Central memory CD8-positive, alpha-beta T cell (primary cell): Measurements from ENCODE around the gene TBC1D5.
A peak's percentile ranks its signal among the peaks of the same experiment; 100 is the strongest.

ENCODE experiments used
- ATAC-seq: fragments of 150-1000 bp; cut with Tn5 transposase; replicated peaks from 2 replicates; pipeline ENCODE4 v1.10.0; 2022; ENCODE audit warnings: mild to moderate bottlenecking, moderate FRiP score, moderate number of reproducible peaks; ENCODE audit not compliant: poor library complexity, severe bottlenecking; ENCODE audit errors: extremely low read depth
- DNase-seq, 2 donors: peaks; one replicate each; pipeline ENCODE4 v3.0.0; 2021; ENCODE audit warnings: low spot score in 2 of 2
- H3K27ac Mint-ChIP-seq: one replicate; pipeline ENCODE4 v1.8.0; 2022; ENCODE audit warnings: low read depth, mild to moderate bottlenecking, moderate library complexity, mixed read lengths
- H3K27me3 Mint-ChIP-seq: one replicate; pipeline ENCODE4 v1.8.0; 2022; ENCODE audit warnings: mixed read lengths
- H3K36me3 Mint-ChIP-seq: one replicate; pipeline ENCODE4 v1.8.0; 2022; ENCODE audit warnings: mild to moderate bottlenecking, moderate library complexity, mixed read lengths; ENCODE audit not compliant: insufficient read depth
- H3K4me1 Mint-ChIP-seq: one replicate; pipeline ENCODE4 v1.8.0; 2022; ENCODE audit warnings: mixed read lengths
- H3K4me3 Mint-ChIP-seq: one replicate; pipeline ENCODE4 v1.8.0; 2022; ENCODE audit warnings: mild to moderate bottlenecking, moderate library complexity, mixed read lengths
- H3K9me3 Mint-ChIP-seq: one replicate; pipeline ENCODE4 v1.8.0; 2022; ENCODE audit warnings: mixed read lengths

The TBC1D5 gene

DNA sequence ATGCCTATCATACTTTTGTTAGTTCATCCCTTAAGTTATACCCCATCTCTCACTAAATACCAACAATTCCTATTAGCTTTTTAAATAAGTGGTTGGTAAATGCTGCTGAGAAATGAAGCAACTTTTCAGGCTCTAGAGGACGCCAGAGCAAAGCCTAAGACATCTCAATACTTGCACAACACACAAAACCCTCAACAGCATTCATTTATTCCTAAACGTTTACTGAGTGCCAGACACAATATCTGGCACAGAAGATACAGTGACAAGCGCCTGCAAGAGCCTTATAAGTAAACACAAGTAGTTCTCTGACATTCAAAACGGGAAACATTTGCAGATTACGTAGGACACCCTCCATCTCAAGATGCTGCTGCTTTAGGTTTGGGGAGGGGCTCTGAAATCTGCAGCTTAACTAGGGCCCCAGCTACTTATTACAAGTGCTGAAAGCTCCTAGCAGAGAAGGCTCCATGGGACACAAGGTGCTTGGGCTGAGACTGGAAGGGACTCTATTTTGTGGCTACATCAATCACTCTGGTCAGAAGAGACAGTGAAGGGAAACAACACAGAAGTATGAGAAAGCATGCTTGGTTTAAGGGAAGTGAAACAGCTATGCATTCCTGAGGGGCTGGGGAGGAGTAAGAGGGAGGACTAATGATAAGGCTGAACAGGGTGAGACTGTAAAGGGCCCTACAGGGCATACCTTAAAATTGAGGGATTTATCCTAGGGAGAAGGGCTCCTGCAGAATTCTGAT lies 546.4 kb downstream of the TBC1D5 start:
- Mint-ChIP-seq H3K27me3 (no peaks in the 10 kb centered on the region), H3K4me3 (no peak overlapping the region), H3K4me1 (peaks cover 14% of the 10 kb centered on the region), H3K9me3 (no peaks in the 10 kb centered on the region), H3K27ac (no peak overlapping the region), H3K36me3 (no peaks in the 10 kb centered on the region)
- no peak for ATAC-seq
- no peak for DNase-seq

DNA sequence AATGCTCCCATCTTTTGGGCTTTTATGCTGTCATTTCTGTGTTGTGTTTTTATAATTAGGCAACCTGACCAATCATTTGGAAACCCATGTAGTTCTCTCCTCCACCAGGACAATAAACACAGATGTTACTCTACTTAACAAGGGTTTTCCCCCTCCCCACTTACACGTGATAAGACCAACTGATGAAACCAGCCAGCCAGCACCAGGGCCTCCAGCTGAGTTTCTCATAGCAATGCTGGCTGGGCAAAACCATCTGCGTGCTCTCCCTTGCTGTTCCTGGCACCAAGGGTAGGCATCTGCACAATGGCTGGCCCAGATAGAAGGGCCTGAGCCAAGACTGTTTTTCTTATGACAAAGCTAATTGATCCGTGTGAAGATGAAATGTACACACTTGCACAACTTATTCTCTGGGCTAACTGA lies 547.2 kb downstream of the TBC1D5 start:
- Mint-ChIP-seq H3K27me3 (no peaks in the 10 kb centered on the region), H3K4me3 (no peak overlapping the region), H3K27ac (peak overlapping the region; percentile 52), H3K36me3 (no peaks in the 10 kb centered on the region), H3K4me1 (peaks cover 22% of the 10 kb centered on the region), H3K9me3 (no peaks in the 10 kb centered on the region)
- no peak for ATAC-seq
- no peak for DNase-seq

DNA sequence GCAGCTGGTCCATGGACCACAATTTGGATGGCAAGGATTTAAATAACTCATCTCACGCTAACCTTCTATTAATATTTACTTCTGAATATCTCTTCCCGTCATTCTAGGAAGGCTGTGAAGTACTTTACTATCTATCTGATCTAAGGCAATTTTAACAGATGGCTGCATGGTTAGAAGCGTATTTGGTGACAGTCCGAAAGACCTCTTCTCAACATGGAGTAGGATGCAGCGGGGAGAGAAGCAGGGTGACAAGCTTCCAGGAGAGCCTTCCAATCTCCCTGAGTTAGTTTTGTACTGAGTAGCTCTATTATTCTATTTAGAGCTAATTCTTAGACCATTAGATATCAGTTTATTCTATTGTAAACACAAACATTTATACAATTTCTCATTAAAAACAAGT lies 548.3 kb downstream of the TBC1D5 start:
- DNase-seq, result no peak
- no peak overlapping the region for H3K4me3 Mint-ChIP-seq
- H3K27me3 Mint-ChIP-seq, result no peaks in the 10 kb centered on the region
- no peak overlapping the region for H3K27ac Mint-ChIP-seq
- H3K9me3 Mint-ChIP-seq, result no peaks in the 10 kb centered on the region
- H3K36me3 Mint-ChIP-seq, result no peaks in the 10 kb centered on the region
- no peak for ATAC-seq
- H3K4me1 Mint-ChIP-seq, result peaks cover 26% of the 10 kb centered on the region

DNA sequence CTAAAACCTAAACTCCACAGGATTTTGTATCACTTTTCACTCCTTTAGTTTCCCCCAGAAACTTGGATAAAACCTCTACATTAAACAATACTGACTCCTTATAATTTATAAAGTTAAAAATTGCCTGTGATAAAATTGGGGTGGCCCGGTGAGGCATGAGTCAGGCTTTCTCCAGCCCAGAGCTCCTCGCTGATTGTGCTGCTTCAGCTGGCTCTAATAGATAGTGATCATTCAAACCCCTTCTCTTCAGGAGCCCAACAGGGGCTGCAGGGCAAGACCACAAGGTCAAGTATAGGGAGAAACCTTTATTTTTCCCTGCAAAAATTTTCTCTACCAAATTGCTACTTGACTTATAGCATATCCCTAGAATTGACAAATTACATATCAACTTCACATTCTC lies 549.4 kb downstream of the TBC1D5 start:
- Mint-ChIP-seq H3K27ac (no peak overlapping the region), H3K27me3 (no peaks in the 10 kb centered on the region), H3K4me1 (peaks cover 26% of the 10 kb centered on the region), H3K36me3 (peaks cover 2% of the 10 kb centered on the region), H3K4me3 (no peak overlapping the region), H3K9me3 (no peaks in the 10 kb centered on the region)
- DNase-seq (no peak), ATAC-seq (no peak)

DNA sequence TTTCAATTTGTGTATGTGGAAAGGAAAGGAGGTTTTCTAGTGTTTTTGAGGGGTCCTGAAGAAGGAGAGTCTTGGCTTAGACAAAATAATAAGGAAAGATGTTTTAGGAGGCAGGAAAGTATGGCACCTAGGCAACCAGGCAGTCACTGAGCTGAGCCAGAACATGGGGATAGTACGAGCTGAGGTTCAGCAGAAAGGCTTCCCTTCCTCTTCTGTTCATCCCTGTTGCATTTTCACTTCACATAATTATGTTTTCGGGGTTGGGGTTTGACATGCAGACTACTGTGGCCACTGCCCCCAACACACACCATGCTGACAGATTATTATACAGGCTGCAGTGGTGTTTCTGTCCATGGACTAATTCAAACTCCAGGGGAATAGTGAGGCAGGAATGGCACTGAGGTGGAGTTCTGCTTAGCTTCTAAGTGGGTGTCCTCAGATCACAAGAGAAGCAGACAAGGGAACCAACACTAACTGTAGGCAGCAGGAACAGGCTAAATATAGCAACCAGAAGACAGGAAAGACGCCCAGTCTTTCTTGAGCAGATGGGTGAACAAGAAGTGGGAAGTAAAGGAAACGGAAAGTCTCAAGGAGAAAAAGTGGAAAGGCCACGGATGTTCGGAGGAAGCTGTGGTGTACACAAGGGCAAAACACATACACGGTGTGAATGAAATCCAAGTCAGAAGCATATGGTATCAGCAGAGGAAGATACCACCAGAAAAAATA lies 551.9 kb downstream of the TBC1D5 start:
- Mint-ChIP-seq H3K27me3 (no peaks in the 10 kb centered on the region), H3K4me1 (peaks cover 20% of the 10 kb centered on the region), H3K27ac (peak overlapping the region; percentile 35), H3K9me3 (no peaks in the 10 kb centered on the region), H3K4me3 (peak overlapping the region; percentile 4), H3K36me3 (peaks cover 2% of the 10 kb centered on the region)
- no peak for ATAC-seq
- DNase-seq, result no peak

DNA sequence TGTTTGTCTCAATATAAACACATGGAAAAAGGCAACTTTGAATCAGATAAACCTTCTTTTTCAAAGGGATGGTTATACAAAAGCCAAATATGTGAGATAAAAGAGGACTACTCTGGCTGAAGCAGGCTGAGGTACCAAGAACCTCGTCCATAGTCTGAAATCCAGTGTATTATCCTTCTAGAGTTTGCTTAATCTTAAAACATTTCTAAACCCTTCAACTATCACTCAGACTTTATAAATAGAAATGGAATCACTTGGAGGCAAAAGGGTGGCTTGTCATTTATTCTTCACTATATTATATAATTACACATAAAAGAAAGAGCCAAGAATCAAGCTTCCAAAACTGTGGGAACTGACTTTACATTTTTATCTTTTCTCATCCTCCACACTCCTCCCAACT lies 554.1 kb downstream of the TBC1D5 start:
- H3K36me3 Mint-ChIP-seq, result peaks cover 4% of the 10 kb centered on the region
- peaks cover 21% of the 10 kb centered on the region for H3K4me1 Mint-ChIP-seq
- no peak overlapping the region for H3K27ac Mint-ChIP-seq
- H3K27me3 Mint-ChIP-seq, result no peaks in the 10 kb centered on the region
- DNase-seq (no peak), ATAC-seq (no peak)
- H3K9me3 Mint-ChIP-seq, result no peaks in the 10 kb centered on the region
- H3K4me3 Mint-ChIP-seq, result no peak overlapping the region

DNA sequence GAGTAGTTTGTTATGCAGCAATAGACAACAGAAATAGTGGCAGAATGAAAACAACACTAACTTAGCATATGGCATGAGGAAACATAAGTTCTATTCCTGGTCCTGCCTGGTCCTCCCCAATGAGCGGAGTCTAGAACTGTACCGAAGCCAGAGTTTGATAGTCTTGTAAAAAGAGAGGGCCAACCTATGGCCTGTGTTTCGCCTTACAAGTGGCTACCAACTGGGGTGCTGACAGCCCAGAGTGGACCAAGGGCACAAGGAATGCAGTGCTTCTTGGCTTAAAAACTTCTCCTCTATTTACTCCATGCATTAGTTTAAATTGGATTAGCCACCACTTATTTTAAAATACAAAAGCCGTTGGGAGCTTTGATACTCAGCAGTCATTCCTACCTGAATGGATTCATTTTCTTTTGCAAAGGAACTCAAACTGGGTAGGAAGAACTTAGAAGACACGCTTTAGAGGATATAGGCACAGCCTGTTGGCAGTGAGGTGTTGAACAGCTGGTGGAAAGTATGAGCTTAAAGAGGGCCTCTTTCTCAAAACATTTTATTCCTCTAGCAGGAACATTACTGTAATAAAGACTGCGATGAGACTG lies 554.7 kb downstream of the TBC1D5 start:
- no peaks in the 10 kb centered on the region for H3K27me3 Mint-ChIP-seq
- H3K4me3 Mint-ChIP-seq, result no peak overlapping the region
- no peak overlapping the region for H3K27ac Mint-ChIP-seq
- ATAC-seq (no peak), DNase-seq (no peak)
- H3K9me3 Mint-ChIP-seq, result no peaks in the 10 kb centered on the region
- peaks cover 4% of the 10 kb centered on the region for H3K36me3 Mint-ChIP-seq
- H3K4me1 Mint-ChIP-seq, result peaks cover 28% of the 10 kb centered on the region

DNA sequence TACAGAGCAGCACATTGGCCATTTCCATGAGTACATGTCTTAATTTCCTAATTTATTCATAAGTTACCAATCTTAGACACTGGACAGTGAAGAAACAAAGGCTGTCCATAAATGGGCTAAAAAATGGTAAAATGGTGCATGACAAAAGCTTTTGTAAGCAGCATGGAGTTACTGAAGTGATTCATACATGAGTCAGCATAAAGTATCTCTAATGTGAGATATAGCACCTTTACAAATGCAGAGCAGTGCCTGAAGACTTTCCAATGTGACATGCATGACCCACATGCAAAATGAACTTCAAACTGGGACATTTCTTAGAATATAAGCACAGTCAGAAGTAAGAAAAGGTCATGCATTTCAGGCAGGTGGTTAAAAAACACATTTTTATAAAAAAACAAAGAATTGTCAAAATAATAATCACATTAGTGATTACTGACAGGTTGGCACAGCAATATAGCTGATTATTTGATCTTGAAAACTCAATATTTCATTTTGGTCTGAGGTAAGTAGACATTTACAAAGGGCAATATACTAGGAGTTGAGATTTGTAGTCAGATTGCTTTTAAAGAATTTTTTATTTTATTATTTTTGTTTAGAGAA lies 558.4 kb downstream of the TBC1D5 start:
- ATAC-seq (no peak), DNase-seq (no peak)
- Mint-ChIP-seq H3K4me1 (peaks cover 27% of the 10 kb centered on the region), H3K4me3 (no peak overlapping the region), H3K9me3 (no peaks in the 10 kb centered on the region), H3K27ac (no peak overlapping the region), H3K36me3 (peaks cover 4% of the 10 kb centered on the region), H3K27me3 (no peaks in the 10 kb centered on the region)

DNA sequence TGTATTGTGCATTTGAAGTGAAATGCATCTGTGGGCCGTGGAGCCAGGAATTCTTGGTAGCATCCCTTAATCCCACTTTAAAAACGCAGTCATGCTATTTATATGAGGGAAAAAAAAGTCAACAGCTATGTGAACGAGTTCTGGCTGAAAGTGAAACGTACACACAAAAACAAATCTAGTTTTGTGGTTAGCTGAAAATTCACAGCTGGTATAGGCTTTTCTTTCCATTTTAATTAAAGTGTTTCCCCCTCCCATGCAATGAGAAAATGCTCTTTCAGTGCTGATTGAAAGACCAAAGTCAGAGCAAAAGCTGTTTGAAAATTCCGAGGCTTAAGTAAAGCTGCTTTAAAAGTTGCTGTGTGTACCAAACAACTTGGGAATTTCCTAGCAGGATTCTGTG lies 560.3 kb downstream of the TBC1D5 start:
- Mint-ChIP-seq H3K4me3 (peak overlapping the region; percentile 18), H3K36me3 (peaks cover 2% of the 10 kb centered on the region), H3K4me1 (peaks cover 27% of the 10 kb centered on the region), H3K9me3 (no peaks in the 10 kb centered on the region), H3K27ac (peak overlapping the region; percentile 49), H3K27me3 (no peaks in the 10 kb centered on the region)
- no peak for DNase-seq
- ATAC-seq, result no peak

DNA sequence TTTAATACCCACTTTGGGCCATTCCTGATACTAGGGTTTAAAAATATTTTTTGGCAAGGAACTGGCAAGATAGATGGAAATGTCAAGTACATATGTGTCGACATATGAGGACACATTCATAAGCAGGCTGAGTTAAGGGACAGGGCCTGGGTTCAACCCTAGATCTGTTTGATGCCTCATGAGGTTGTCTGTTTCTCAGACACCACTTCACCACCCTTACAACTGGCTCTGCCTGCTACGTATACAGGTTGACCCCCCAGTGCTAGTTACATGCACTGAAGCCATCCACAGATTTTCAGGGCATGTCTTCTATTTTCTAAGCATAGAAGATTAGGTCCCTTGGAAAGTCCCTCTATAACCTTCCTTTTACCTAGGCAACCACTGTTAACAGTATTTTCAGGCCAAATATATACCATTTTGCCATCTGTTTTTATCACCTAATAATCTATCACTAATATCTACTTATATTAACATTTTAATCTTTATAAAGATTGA lies 561.0 kb downstream of the TBC1D5 start:
- H3K27ac Mint-ChIP-seq, result peak overlapping the region; percentile 10
- no peak overlapping the region for H3K4me3 Mint-ChIP-seq
- no peak for DNase-seq
- no peak for ATAC-seq
- H3K27me3 Mint-ChIP-seq, result no peaks in the 10 kb centered on the region
- H3K4me1 Mint-ChIP-seq, result peaks cover 27% of the 10 kb centered on the region
- peaks cover 2% of the 10 kb centered on the region for H3K36me3 Mint-ChIP-seq
- H3K9me3 Mint-ChIP-seq, result no peaks in the 10 kb centered on the region

DNA sequence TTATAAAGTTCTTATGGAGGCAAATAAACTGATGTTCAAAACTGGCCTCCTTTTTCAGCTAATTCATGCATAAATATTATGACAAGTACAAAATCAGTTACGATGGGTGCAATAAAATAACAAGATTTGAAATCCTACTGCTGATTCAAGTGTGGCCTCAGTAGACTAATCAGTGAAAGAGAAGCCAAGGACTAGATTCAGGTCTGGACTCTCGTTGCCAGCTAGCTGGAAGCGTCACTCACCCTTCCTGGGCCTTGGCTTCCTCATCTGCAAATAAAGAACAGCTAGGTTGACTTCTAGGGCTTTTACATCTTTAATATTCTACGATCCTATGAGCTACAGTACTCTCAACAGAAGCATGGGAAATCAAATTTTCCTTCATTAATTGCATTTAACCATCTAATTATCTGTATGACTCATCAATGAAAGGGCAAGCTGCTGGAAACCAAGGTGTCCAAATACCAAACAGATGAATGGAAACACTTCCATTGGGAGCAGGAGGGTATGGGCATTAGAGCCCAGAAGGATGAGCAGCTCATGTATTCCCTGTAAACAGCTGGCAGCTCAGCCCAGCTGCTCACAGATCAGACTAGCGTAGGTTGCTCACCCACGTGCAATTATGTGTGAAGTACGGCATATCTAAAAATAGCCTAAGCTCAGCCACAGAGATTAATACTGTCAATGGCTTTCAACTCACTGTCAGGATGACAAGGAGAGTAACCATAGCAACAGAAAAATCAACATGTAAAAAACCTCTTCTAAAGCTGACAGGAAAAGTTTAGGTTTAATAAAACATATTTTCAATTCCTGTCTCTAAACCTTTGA lies 562.8 kb downstream of the TBC1D5 start:
- Mint-ChIP-seq H3K36me3 (peaks cover under 1% of the 10 kb centered on the region), H3K27me3 (no peaks in the 10 kb centered on the region), H3K9me3 (no peaks in the 10 kb centered on the region), H3K27ac (peak overlapping the region; percentile 68), H3K4me1 (peaks cover 27% of the 10 kb centered on the region), H3K4me3 (no peak overlapping the region)
- DNase-seq, result peak in 1 of 2 donors; percentile 34
- ATAC-seq, result peak; percentile 97

DNA sequence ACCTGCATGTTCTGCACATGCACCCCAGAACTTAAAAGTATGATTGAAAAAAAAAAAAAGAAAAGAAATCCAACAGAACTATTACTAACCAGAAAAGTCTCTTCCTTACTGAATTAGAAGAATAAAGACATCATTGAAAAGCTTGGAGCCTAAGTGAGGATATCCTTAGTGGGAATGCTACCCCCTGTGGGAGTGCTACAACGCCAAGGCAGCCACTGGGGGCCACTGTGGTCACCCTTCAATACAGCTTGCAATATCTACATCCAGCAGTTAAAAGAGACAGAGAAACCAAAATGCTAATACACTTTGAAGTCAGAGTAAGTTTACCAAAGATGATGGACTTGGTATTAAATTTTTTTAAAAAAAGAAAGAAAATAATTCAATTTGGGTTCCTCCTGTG lies 565.7 kb downstream of the TBC1D5 start:
- no peaks in the 10 kb centered on the region for H3K9me3 Mint-ChIP-seq
- no peak overlapping the region for H3K27ac Mint-ChIP-seq
- no peaks in the 10 kb centered on the region for H3K36me3 Mint-ChIP-seq
- no peak overlapping the region for H3K4me3 Mint-ChIP-seq
- no peaks in the 10 kb centered on the region for H3K27me3 Mint-ChIP-seq
- DNase-seq, result no peak
- ATAC-seq, result no peak
- peaks cover 6% of the 10 kb centered on the region for H3K4me1 Mint-ChIP-seq
